HCT116 (cell line): Measurements from ENCODE around the gene LSP1.

Experiments used
- CBX3 ChIP-seq: IDR thresholded peaks from 2 replicates; pipeline ENCODE4 v1.6.1; 2012; ENCODE audit warnings: low read depth
- CEBPB ChIP-seq: IDR thresholded peaks from 2 replicates; pipeline ENCODE4 v1.6.1; 2012; ENCODE audit warnings: low read depth
- ELF1 ChIP-seq: IDR thresholded peaks from 2 replicates; pipeline ENCODE4 v1.6.1; 2012; ENCODE audit warnings: low read depth, borderline replicate concordance
- EZH2phosphoT487 ChIP-seq: fragments of 200-600 bp; IDR thresholded peaks from 2 replicates; pipeline ENCODE4 v1.6.1; 2018; ENCODE audit warnings: antibody characterized with exemption, borderline replicate concordance
- FOSL1 ChIP-seq: IDR thresholded peaks from 2 replicates; pipeline ENCODE4 v1.6.1; 2012; ENCODE audit warnings: low read depth
- JUND ChIP-seq: IDR thresholded peaks from 2 replicates; pipeline ENCODE4 v1.6.1; 2012
- POLR2A ChIP-seq: IDR thresholded peaks from 2 replicates; pipeline ENCODE4 v1.7.0; 2011; ENCODE audit warnings: borderline replicate concordance; ENCODE audit not compliant: insufficient read depth, insufficient read length; ENCODE audit errors: extremely low read depth
- POLR2AphosphoS5 ChIP-seq: IDR thresholded peaks from 2 replicates; pipeline ENCODE4 v1.6.1; 2011; ENCODE audit warnings: mild to moderate bottlenecking, low read depth, low read length, moderate library complexity
- RAD21 ChIP-seq: IDR thresholded peaks from 2 replicates; pipeline ENCODE4 v1.6.1; 2012; ENCODE audit warnings: low read depth, mild to moderate bottlenecking
- ZFX ChIP-seq: fragments of 450-650 bp; IDR thresholded peaks from 2 replicates; pipeline ENCODE4 v1.6.1; 2017
- ZNF274 ChIP-seq: fragments of 200-500 bp; sonication (Bioruptor generic); IDR thresholded peaks from 2 replicates; pipeline ENCODE4 v1.6.1; 2014; ENCODE audit warnings: mild to moderate bottlenecking, low read depth, low read length, inconsistent platforms
- TF ChIP-seq, protein P1 (sequence below), 3 experiments: fragments of 200-600 bp in 1 of 3; sonication (generic) in 1 of 3; IDR thresholded peaks in 2 of 3; conservative IDR thresholded peaks in 1 of 3; 2 replicates each; pipeline ENCODE4 v1.5.1; 2012 to 2017; ENCODE audit warnings: low read depth in 2 of 3, low read length in 2 of 3, antibody characterized with exemption in 1 of 3, borderline replicate concordance in 1 of 3, control low read depth in 1 of 3, mild to moderate bottlenecking in 1 of 3, mixed read lengths in 1 of 3, mixed run types in 1 of 3, moderate library complexity in 1 of 3; ENCODE audit not compliant: insufficient read depth in 1 of 3

GRCh38 chr11:1891831-1892115, 38.9 kb downstream of the LSP1 start, which contains the start of gene PRR33:
- TF ChIP-seq, protein P1, sequence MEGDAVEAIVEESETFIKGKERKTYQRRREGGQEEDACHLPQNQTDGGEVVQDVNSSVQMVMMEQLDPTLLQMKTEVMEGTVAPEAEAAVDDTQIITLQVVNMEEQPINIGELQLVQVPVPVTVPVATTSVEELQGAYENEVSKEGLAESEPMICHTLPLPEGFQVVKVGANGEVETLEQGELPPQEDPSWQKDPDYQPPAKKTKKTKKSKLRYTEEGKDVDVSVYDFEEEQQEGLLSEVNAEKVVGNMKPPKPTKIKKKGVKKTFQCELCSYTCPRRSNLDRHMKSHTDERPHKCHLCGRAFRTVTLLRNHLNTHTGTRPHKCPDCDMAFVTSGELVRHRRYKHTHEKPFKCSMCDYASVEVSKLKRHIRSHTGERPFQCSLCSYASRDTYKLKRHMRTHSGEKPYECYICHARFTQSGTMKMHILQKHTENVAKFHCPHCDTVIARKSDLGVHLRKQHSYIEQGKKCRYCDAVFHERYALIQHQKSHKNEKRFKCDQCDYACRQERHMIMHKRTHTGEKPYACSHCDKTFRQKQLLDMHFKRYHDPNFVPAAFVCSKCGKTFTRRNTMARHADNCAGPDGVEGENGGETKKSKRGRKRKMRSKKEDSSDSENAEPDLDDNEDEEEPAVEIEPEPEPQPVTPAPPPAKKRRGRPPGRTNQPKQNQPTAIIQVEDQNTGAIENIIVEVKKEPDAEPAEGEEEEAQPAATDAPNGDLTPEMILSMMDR (IDR thresholded peaks at IDR 0.05 in 2 of 3, conservative IDR thresholded peaks at IDR 0.05 in 1 of 3; ENCODE audit: borderline replicate concordance in 1 of 3, insufficient read depth in 1 of 3, low read depth in 2 of 3, low read length in 2 of 3), result no peak
- TF ChIP-seq RAD21 (no peak), POLR2A (no peak), POLR2AphosphoS5 (no peak), CEBPB (no peak), ZNF274 (no peak), CBX3 (no peak), FOSL1 (no peak), ELF1 (no peak), JUND (no peak), ZFX (no peak), EZH2phosphoT487 (no peak)
